Gastrocnemius medialis (tissue), 4 donors: ENCODE results near the gene SPAAR.

Experiments used
- POLR2A ChIP-seq, 2 donors: fragments of 450-650 bp; IDR thresholded peaks; one replicate each; pipeline ENCODE4 v1.6.1; 2017; ENCODE audit warnings: antibody characterized with exemption in 2 of 2, mild to moderate bottlenecking in 2 of 2, moderate library complexity in 2 of 2
- TF ChIP-seq, protein P1 (sequence below), 5 experiments: fragments of 450-650 bp in 3 of 5; fragments of 200-600 bp in 2 of 5; sonication (generic) in 2 of 5; IDR thresholded peaks in 4 of 5; conservative IDR thresholded peaks in 1 of 5; 1 replicate in 4 of 5; 2 replicates in 1 of 5; pipeline ENCODE4 v1.5.1; 2016 to 2019; ENCODE audit warnings: antibody characterized with exemption in 5 of 5, mild to moderate bottlenecking in 3 of 5, moderate library complexity in 3 of 5

DNA sequence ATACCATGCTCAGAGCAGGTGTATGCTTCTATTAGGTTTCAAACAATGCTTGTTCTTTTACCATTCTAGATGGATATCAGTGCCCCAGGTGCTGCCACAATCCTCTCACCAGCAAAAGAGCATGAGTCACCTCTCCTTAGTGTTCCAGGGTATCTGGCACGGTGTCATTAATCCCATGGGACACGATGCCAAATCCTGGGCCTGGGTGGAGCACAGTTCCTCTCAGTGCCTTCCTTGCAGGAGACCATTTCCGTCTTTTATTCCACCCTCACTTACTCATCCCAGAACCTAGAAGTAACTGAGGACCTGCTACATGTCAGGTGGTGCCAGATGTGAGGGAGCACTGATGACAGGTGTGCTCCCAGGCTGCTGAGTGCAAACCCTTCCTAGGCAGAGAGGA, 37.7 kb upstream of the SPAAR start:
- TF ChIP-seq, protein P1, sequence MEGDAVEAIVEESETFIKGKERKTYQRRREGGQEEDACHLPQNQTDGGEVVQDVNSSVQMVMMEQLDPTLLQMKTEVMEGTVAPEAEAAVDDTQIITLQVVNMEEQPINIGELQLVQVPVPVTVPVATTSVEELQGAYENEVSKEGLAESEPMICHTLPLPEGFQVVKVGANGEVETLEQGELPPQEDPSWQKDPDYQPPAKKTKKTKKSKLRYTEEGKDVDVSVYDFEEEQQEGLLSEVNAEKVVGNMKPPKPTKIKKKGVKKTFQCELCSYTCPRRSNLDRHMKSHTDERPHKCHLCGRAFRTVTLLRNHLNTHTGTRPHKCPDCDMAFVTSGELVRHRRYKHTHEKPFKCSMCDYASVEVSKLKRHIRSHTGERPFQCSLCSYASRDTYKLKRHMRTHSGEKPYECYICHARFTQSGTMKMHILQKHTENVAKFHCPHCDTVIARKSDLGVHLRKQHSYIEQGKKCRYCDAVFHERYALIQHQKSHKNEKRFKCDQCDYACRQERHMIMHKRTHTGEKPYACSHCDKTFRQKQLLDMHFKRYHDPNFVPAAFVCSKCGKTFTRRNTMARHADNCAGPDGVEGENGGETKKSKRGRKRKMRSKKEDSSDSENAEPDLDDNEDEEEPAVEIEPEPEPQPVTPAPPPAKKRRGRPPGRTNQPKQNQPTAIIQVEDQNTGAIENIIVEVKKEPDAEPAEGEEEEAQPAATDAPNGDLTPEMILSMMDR (IDR thresholded peaks at IDR 0.05 in 4 of 5, conservative IDR thresholded peaks at IDR 0.05 in 1 of 5) = no peak
- TF ChIP-seq POLR2A (IDR thresholded peaks at IDR 0.05) = no peak
